GM21390 (cell line): ENCODE data around the gene TSPAN18.

Experiments
- ATAC-seq: cut with Tn5 transposase; IDR thresholded peaks from one replicate; pipeline ENCODE4 v1.9.1; 2021; ENCODE audit not compliant: unreplicated experiment

The TSPAN18 gene

DNA sequence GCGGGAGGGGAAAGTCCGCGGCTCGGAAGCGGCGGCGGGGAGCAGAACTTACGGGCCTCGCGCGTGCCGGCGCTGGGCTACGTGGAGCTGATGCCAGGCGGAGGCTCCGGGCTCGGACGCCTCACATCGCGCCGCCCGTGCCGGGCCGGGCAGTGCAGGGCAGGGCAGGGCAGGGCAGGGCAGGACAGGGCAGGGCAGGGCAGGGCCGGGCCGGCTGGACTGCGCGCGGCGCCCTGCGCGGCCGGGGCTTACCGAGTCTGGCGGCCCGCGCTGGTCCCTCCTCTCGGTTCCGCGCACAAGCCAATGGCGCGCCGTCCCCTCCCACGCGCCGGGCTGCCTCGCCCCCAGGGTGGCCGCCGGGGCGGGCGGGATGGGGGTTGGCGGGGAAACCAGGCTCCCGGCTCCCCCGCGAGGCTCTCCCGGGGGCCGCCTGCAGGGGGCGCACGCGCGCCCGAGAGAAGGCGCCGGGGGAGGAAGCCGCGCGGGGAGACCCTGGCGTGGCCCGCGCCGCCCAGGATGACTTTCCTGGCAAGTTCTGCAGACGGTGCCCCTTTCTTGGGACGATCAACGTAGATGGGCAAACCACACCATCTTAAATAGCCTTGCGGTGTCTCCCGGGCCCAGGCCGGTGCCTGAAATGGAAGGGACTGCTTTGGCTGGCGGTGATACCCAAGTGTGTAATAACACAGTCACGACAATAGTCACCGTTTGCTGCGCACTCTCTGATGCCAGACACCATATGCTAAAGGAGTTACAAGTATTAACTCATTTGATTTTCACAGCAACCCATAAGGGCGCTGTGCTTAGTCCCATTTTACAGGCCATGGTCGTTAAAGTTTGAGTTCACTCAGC is 224.1 kb downstream of the TSPAN18 start, which contains the start of gene TP53I11:
Gene TP53I11, minus strand, starts transcription at position 259 of the 852 bp plus-strand sequence. CDS start 12,548 bp downstream, outside the sequence.
- no peak for ATAC-seq

- ATAC-seq = no peak
Observed at GRCh38 chr11:44952082-44952481, 225.3 kb downstream of the TSPAN18 start.

DNA sequence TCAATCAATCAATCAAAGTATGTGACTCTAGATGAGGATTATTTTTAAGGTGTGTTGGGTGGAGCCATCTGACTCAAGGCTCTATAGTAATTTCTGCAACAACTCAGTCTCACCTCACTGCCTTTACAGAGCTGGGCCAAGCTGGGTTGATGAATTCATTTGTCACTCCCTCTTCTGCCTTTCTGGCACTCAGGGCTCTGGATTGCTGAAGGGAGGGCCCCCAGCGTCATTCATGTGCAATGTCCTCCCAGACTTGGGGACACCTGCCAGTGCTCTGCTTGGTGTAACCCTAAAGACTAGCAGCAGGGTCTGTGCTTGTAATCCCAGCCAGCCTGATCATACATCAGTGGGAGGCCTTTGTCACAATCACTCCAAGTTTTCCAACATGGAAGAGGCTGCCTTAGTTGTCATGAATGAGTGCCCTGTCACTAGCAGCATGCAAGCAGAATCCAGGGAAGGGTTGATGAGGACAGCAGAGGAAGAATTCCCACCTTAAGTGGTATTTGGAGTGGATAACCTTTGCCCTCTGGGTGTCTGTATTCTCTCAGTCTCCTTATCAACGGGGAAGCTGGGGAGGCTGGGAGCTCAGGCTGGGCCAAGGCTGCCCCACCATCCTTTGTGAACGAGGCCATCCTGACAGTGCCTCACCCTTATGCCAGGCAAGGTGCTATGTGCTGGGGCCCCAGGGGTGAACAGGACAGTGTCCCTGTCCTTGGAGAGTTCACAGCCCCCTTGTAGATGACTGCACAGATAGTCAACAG is 225.9 kb downstream of the TSPAN18 start:
- ATAC-seq = no peak

- no peak for ATAC-seq
Observed at GRCh38 chr11:44954051-44954906, 227.5 kb downstream of the TSPAN18 start.

GRCh38 chr11:44955015-44955738 is 228.4 kb downstream of the TSPAN18 start:
- ATAC-seq = no peak

DNA sequence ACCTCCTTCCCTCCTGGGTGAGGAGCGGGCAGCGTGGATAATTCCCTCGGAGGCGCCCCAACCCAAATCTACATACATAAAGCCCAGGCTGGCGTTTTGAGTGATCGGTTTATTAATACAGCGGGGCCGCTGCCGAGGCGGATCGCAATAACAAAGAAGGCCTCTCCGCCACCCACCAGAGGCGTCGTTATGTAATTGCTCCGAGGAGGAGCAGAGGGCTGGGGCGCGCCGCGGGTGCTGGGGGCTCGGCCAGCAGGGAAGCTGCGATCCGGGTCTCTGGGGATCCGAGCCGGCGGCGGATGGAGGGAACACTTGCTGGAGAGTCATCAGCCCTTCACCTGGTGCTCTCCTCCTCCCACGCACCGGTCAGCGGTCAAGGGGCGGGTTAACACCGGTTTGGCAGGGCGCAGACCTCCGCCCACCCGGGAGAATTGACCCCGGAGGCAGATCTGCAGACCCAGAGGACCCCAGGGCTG is 230.3 kb downstream of the TSPAN18 start:
- ATAC-seq = no peak

- ATAC-seq = no peak
Observed at GRCh38 chr11:44957776-44958564, 231.2 kb downstream of the TSPAN18 start.

GRCh38 chr11:44959064-44959463 is 232.3 kb downstream of the TSPAN18 start:
- no peak for ATAC-seq

GRCh38 chr11:44960200-44960845 is 233.6 kb downstream of the TSPAN18 start:
- ATAC-seq = no peak

DNA sequence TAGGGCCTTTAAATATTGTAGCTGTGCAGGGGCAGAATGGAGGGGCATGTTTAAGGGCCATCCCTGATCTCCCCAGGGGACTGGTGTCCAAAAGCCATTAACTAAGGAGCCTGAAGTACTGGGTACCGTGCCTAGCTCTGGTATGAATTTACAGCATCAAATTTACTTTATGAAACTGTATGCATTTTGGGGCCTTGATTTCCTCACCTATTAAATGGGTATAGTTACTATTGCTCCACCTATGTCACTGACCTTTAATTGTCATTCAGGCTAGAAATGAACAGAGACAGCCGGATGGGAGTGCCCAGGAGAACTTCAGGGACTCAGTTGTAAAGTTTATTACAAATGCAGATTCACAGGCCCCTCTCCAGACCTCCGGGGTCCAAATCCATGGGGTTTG is 235.7 kb downstream of the TSPAN18 start:
- ATAC-seq = no peak

GRCh38 chr11:44963136-44963535 is 236.4 kb downstream of the TSPAN18 start:
- ATAC-seq = no peak

DNA sequence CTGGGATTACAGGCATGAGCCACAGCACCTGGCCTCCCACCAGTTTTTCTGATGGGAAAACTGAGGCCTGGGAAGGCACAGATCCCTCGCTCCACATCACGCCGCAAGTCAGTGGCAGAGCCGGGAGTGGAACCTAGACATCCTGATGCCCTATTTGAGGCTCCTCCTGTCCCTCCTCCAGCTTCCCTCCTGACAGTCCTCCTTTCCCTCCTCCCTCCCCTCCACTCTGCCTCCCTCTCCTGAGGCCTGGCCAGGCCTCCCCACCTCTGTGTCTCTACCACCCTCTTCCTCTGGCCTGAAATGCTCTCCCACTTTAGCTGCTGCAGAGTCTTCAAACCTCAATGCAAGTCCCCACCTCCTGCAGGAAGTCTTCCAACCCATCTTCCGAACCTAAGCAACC is 237.2 kb downstream of the TSPAN18 start:
- no peak for ATAC-seq

- ATAC-seq = no peak
Observed at GRCh38 chr11:44964526-44965209, 237.9 kb downstream of the TSPAN18 start.

- ATAC-seq = no peak
Observed at GRCh38 chr11:44966694-44967093, 239.9 kb downstream of the TSPAN18 start.

DNA sequence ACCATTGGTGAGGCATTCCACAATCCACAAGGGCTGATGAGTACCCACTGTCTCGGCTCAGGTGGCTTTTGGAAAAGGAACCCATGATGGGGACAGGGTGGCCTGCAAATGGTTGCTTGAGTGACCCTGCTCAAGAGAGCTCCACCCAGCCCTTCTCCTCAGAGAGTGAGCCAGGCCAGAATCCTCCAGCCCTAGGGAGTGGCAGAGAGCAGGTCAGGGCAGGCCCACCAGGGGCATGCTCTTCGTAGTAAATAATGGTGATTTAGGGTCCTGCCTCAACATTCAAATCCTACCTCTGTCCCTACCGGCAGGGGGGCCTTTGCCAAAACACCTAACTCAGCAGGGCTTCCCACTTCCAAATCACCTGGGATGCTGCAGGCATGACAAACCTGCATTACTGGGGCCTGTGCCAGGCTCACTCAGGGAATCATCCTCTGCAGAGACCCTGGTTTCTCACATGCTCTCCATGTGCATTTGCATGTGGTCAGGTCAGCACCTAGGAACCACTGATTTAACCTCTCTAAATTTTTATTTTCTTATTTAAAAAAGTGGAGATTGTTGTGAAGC is 241.3 kb downstream of the TSPAN18 start:
- ATAC-seq = no peak

DNA sequence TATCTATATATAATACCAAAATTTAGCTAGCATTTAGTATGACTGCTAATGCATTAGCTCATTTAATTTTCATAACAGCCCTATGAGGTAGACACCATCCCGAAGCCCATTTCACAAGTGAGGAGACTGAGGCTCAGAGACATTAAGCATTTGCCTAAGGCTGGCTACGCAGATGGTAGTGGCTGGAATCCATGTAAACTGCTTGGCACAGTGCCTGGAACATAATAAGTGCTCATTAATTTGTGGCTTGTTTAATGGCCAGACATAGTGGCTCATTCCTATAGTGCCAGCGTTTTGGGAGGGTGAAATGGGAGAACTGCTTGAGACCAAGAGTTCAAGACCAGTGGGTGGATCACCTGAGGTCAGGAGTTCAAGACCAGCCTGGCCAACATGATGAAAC is 241.7 kb downstream of the TSPAN18 start:
- no peak for ATAC-seq

- ATAC-seq = no peak
Observed at GRCh38 chr11:44969651-44970252, 243.0 kb downstream of the TSPAN18 start.

DNA sequence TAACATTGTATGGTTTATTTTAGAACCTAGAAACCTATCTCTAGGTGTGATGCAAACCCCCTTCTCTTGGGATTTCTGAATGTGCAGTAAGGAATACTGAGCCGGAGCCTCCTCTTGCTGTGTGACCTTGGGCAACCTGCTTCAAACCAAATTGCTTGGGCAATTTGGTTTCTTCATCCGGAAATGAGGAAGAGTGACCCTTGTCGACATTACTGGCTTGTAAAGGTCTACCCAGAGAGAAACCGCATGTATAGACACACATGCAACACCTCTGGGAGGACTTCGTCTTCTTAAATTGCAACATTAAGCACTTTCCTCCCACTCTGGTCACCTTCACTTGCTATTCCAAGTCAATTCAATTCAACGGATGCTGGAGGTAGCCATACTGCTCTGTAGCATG is 243.5 kb downstream of the TSPAN18 start:
- ATAC-seq = no peak
